DMS153 (cell line): ENCODE results near the gene CHRDL2.
"Not testable (repeated sequence)": the region's sequence is repeated elsewhere in the genome, so short reads cannot be mapped to it uniquely, and the experiment has no call there.

ENCODE experiments used
- DNase-seq: peaks from one replicate; lab custom pipeline; 2025; lab: John Stamatoyannopoulos, UW

The CHRDL2 gene, protein sequence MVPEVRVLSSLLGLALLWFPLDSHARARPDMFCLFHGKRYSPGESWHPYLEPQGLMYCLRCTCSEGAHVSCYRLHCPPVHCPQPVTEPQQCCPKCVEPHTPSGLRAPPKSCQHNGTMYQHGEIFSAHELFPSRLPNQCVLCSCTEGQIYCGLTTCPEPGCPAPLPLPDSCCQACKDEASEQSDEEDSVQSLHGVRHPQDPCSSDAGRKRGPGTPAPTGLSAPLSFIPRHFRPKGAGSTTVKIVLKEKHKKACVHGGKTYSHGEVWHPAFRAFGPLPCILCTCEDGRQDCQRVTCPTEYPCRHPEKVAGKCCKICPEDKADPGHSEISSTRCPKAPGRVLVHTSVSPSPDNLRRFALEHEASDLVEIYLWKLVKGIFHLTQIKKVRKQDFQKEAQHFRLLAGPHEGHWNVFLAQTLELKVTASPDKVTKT

DNA sequence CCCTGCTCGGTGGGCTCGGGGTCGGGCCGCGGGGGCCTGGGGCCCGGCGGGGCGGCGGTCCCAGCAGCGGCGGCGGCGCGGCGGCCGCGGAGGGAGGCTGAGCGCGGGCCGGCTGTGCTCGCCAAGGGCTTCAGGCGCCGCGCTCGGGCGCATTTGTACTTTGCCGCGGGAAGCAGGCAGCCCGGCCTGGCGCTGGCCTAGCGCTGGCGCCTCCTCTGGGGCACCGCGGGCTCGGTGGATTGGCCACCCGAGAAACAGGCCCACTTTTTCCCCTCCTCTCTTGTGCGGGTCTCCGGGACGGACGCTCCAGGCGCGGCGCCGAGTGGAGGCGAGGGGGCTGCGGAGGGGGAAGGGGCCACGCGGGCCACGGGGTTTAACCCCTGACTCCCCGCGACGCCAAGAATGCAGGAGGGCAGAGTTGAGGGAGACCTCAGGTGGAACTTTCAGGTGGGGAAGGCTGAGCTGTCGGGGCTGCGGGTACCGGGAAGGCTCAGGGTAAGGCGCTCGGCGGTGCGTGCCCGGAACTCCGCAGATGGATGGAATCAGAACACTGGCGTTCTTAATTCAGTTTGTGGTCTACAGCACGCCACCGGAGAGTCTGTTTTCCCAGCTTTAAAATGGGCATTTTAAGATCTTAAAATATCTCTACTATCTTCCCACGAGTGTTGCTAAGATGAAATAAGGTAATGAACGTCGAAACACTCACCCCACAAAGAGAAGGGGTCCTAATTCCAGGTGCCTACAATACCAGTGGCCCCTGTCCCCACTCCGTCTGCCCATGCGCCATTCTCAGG, at the start of gene CHRDL2:
CHRDL2 (minus strand) TSS at position 126 of the 794 bp plus-strand sequence. CDS start 538 bp downstream, outside the sequence.
- no peak for DNase-seq

DNA sequence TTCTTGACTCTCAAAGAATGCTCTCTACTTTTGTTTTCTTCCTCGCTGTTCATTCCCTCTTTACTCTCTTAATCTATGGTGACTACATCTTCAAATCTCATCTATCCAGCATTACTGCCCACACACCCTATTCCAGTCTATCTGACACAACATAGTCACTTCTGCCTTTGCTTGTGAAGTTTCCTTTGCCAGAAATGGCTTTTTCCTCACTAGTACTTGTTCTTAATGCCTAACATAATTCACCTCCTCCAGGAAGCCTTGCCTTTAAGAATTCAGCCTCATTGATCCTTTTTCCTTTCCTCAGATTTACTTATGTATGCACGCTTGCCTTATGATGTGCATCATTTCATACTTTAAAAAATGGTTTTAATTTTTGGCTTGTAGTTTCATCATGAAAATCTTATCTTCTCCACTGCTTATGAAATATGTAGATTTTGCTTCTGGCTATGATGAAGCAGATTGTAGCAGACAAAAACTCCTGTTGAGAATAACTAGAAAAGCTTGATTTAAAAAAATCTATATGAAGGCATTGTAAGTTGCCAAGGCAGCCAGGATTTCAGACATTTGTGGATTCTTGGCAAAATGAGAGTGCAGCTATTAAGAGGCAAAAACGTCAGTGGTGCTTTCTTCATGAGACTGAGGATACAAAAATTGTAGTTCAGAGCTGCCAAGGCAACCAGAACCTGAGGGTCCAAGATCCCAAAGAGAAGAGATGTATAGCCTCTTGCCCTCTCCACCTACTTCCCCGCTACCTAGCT, 49.2 kb upstream of the CHRDL2 start:
- DNase-seq, result no peak

DNA sequence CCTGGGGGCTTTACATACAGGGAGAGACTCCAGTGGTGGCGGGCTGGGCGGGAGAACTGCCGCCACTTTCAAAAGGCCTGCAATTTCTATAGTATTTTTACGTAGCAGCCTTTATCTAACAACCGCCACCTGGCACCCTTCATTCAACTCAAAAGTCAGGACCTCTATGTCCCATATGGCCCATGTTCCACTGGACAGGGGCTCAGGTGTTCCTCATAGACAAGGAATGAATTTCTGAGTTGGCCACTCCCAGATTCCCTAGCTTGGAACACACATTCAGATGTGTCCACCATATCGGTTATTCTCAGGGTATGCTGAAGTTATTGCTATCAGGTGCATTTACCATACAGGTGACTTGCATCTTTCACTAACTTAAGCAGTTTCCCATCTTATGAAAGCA, 47.4 kb upstream of the CHRDL2 start:
- no peak for DNase-seq

DNA sequence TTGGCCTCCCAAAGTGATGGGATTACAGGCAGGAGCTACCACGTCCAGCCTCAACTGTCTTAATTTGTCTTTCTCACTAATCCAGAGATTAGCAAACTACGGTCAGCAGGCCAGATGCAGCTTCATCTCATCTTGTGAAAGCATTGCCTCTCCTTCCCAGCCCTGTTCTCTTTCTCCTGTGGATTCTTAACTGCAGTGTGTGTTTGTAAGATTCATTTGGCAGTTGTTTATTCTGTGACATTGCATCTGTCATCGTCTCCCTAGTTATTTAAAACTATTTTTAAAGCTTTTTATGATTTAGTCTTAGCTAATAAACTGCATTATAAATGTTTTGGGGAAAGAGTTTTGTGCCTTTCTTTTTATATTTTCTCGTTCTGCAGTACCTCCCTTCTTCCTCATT, 46.7 kb upstream of the CHRDL2 start:
- no peak for DNase-seq

DNA sequence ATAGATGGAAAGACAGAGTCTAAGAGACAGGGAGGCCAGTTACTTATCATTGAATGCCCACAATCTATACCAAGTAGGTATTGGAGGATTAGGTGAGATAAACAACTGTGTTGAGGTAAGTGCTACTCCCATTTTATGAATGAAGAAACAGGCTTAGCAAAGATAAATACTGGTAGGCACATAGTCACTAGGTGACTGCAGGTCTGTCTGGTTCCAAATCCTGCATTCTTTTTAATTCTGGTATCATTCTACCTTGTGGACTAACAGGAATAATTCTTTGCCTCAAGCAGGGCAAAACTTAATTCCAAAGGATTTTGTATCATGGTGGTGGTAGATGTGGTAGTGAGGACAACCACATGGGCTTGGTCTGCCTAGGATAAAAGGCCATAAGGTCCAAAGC, 45.8 kb upstream of the CHRDL2 start:
- DNase-seq, result no peak

DNA sequence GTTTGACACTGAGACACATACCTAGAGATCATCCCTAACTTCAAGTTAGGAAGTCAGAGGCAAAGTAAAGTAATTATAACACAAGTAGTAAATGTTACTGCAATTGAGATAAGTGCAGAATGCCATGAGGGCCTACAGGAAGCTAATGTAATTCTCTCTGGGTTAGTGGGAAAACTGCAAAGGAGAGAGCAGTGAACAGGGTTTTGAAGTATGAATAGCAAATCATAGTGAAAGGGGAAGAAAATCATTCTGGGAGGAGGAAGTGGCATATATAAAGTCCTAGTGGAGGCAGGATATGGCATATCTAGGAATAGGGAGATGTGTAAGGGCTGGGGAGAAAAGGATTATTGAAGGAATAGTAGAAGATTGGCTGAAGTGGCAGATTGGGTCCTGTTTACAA, 45.3 kb upstream of the CHRDL2 start:
- DNase-seq, result no peak

DNA sequence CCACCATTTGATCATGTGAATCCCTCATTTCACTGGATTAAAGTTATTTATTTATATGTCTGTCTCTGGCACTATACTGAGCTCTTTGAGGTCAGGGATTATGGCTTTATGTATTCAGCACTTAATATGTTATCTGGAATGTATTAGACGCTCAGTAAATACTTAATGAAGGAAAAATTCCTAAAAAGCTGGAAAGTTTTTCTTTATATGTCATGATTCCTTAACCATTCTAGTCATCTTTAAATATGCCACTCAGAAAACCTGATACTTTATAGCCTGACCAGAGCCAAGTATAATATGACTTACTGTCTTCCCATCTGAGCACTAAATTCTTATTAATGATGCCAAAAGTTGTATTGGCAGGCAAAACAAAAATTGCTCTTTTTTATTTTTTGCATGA, 44.5 kb upstream of the CHRDL2 start:
- DNase-seq, result no peak

DNA sequence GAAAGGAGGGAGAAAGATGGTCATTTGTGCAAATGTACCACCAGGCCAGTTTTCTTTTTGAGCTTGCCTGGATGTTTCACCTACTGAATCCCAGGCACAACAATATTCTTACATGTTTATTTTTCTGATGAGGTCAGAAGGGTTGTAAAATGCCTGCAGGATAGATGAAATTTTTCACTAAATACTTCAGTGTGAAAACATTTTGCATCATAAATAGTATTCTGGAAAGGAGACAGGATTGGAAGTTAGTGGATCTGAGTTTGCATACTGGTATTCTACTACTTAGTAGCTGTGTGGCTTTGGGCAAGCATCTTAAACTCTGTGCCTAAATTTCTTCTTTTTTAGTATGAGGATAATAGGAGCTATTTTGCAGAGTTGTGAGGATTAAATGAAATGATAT, 42.2 kb upstream of the CHRDL2 start:
- DNase-seq, result no peak

DNA sequence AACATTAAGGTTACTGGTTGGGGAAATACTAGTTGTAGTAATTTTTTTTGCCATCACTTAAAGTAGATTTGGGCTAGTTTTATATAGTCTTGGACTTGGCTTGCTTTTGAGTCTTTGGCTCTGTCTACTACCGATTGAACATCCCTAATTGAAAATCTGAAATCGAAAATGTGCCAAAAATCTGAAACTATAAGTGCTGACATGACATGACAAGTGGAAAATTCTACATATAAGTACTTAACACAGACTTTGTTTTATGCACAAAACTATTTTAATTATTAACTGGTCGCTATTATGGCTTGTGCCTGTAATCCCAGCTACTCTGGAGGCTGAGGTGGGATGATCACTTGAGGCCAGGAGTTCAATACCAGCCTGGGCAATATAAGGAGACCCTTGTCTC, 39.9 kb upstream of the CHRDL2 start:
- DNase-seq, result no peak

DNA sequence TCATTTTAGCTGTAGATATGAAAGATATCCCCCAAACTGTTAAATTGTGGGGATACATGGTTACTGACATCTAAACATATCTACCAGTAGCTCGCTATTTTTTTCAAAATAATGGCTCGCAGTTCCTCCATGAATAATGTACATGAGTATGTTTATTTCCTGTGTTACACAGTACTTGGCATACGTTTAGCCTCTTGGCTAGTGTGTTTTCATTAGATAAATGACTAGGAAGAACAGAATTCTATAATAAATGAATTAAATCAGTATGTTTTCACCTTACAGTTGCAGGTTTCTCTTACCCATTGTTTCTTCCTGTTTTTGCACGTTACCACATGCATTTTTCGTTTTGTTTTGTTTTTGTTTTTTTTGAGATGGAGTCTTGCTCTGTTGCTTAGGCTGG, 39.2 kb upstream of the CHRDL2 start:
- DNase-seq, result no peak

DNA sequence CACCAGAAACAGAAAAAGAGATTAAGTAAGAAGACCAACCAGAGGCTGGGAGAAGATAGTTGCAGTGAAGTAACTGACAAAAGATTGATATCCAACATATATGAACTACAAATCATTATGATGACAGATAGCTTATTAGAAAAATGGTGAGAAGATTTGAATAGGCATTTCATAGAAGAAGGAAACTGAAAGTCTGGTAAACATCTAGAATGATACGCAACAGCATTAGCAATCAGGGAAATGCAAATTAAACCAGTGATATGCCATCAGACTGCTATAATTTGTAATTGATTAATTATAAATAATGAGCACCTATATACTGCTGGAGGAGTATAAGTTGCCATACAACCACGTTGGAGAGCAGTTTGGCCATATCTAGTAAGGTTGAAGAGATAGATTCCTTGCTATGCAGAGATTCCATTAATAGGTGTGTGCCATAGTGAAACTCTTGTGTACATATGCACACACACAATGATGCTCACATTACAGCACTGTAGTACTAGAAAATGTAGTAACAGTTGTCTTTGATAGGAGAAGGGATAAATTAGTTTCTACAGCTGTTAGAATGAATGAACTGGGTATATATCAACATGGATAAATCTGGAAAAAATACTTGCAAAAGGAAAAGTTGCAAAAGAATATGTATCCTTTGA, 38.0 kb upstream of the CHRDL2 start:
- DNase-seq, result no peak

DNA sequence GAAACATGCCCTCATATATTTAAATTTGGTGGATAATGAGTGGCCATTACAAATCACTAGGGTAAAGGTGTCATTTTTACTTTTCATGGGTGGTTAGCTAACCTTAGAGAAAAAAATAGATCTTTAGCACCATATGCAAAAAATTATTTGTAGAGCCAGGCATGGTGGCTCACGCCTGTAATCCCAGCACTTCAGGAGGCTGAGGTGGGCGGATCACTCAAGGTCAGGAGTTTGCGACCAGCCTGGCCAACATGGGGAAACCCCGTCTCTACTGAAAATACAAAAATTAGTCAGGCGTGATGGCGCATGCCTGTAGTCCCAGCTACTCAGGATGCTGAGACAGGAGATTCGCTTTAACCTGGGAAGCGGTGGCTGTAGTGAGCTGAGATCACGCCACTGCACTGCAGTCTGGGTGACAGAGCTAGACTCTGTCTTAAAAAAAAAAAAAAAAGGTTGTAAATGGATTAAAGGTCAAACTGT, 37.0 kb upstream of the CHRDL2 start:
- not testable (repeated sequence) for DNase-seq

DNA sequence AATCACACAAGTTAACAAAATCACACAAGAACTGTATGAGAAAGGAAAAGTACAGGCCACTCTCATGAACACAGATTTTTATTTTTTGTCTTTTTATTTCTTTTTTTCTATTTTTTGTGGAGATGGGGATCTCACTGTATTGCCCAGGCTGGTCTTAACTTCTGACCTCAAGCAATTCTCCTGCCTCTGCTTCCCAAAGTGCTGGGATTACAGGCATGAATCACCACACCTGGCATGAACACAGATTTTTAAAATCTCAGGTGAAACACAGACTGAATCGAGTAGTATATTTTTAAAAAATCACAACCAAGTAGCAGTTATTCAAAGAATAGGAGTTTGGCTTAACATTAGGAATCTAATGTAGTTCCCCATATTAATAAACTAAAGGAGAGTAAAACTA, 35.7 kb upstream of the CHRDL2 start:
- DNase-seq, result no peak

DNA sequence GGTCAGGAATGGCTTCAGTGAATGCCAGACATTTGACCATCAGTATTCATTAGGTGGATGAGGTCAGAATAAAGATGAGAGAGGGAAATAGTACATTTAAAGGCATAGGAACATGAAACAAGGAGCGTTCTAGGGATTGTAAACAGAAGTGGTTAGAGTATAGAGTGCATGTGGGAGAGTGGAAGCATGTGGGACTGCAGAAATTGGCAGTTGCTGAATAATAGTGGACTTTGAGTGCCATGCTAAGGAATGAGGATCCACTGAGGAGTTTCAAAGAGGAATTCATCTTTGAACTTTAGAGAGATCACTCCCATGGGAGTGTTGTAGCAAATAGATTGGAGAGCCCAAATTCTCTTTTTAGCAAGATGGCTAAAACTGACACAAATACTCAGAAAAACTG, 25.3 kb upstream of the CHRDL2 start:
- DNase-seq, result no peak

DNA sequence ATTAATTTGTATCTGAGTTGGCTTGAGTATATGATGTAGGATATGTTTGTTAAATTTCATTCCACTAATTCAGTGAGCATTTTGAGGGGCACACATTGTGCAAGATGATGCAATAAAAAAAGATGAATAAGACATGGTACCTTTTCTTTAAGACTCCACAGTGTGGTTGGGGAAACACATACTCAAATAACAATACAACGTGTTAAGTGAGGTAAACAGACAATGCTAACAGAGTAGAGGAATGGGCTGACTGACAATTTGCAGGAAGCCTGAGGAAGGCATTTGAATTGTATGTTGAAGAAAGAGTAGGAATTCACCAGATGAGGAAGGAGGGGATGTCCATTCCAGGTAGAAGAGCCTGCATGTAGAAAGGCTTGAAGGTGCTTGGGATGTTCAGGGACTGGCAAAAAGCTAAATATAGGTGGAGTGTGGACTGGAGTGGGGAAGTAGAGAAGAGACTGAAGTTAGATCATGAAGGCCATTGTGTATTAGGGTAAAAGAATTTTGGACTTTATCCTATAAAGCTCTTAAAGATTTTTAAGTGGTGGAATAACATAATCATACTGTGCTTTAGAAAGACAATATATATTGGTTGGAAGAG, 24.3 kb upstream of the CHRDL2 start:
- no peak for DNase-seq

DNA sequence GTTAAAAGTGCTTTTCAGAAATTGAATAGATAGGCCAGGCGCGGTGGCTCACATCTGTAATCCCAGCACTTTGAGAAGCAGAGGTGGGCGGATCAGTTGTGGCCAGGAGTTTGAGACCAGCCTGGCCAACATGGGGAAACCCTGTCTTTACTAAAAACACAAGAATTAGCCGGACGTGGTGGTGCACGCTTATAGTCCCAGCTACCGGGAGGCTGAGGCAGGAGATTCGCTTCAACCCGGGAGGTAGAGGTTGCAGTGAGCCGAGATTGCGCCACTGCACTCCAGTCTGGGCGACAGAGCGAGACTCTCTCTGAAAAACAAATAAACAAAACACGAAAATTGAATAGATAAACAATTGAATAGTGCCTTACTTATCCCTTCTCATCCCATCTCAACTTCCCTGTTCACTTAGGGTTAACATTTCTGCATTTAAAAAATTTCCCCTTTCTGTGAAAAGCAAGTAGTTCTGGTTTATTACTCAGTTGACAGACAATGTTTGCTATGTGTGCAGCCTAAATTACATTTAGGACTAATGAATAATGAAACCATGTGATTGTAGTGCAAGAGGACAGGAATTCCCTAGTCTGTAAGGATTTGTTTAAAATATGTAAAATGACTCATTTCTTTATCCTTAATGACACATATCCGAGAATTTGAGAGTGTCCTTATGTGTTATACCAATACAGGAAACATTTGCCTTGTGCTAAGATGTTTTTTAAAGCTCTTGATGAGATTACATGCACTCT, 23.5 kb upstream of the CHRDL2 start:
- no peak for DNase-seq

DNA sequence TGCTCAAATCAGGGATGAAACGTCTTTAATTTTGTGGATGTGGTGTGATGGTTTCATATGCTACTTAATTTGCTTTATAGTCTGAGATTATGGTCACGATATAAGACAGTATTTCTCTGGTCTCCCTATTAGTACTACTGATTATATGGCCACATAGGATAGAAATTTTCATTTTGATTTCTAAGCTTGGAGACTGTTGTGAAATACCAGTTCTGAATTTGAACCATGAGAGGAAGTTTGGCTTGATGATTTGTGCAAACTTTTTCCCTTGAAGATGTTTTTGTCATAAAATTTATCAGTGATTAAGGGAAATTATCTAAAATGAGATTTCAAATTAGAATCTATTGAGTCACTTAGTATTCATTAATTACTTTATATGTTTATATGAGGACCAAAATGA, 20.1 kb upstream of the CHRDL2 start:
- no peak for DNase-seq

DNA sequence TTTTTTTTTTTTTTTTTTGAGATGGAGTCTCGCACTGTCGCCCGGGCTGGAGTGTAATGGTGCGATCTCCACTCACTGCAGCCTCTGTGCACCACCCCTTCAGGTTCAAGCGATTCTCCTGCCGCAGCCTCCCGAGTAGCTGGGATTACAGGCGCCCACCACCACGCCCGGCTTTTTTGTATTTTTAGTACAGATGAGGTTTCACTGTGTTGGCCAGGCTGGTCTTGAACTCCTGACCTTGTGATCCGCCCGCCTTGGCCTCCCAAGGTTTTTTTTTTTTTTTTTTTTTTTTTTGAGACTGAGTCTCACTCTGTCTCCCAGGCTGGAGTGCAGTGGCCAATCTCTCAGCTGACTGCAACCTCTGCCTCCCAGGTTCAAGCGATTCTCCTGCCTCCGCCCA, 19.4 kb upstream of the CHRDL2 start:
- DNase-seq, result not testable (repeated sequence)

DNA sequence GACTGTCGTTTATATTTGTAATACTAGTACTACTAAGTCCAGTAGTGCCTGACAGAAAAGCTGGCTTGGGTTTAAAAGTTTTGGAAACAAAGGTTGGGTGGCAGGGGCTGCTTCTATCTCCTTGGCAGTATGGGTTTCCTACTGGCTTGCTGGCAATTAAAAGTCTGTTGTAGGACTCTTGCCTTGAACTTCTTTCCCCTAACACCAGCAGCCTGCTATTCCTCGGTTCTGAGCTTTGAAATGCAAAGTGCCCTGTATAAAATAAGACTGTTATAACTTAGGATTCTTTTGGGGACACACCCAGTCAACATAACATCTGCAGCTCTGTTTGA, 18.7 kb upstream of the CHRDL2 start:
- no peak for DNase-seq

DNA sequence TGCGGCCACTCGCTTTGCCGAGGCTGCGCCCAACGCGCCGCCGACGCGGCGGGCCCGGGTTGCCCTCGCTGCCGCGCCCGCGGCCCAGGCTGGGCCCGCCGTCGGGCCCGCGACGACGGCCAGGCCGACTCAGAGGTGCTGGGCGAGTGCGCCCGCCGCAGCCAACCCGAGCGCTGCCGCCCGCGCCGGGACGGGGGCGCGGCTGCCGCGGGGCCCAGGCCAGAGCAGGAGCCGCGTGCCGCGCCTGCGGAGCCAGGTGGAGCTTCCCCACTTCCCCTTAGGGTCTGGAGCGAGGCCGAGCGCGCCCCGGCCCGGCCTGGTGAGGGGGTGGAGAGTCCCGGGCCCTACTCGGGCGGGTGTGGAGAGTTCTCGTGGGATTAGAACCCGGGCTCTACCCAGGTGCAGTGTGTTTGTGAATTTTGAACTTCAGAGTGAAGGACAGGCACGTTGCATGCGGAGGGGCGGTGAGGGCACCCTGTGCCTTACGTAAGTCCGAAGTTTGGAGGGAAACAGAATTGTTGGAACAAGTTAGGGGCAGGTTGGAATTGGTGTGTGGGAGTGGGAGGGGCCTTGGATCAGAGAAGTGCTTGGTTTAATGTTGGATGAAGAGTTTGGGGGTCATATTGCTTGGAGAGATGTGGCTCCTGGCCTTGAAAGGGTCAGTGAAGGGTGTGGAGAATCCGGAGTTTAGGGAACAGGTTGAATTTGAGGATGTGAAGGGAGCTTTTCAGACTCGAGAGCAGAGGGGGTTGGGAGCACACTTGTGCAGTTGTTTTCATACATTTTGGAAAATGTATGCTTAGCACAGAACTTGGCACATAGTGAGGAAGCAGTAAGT, 18.1 kb upstream of the CHRDL2 start:
- peak; percentile 34 for DNase-seq
